BLaER1 treated with 17β-estradiol and CSF1 and Interleukin-3, amounts not matched to agents 10 nM and 100 nM (cell line): ENCODE results near the gene RASSF7.
A peak's percentile ranks its signal among the peaks of the same experiment; 100 is the strongest.

Experiments
- H3K27ac ChIP-seq, 11 experiments: shearing (Covaris generic); formaldehyde crosslinking; 2 replicates each; pipeline ENCODE4 v1.8.1; 2022
- H3K27me3 ChIP-seq, 11 experiments: shearing (Covaris generic); formaldehyde crosslinking; 2 replicates each; pipeline ENCODE4 v1.8.1; 2022
- H3K36me3 ChIP-seq, 11 experiments: shearing (Covaris generic); formaldehyde crosslinking; 2 replicates each; pipeline ENCODE4 v1.8.1; 2022
- H3K4me1 ChIP-seq, 10 experiments: shearing (Covaris generic); formaldehyde crosslinking; 2 replicates each; pipeline ENCODE4 v1.8.1; 2022
- H3K4me2 ChIP-seq, 11 experiments: shearing (Covaris generic); formaldehyde crosslinking; 2 replicates each; pipeline ENCODE4 v1.8.1; 2022
- H3K4me3 ChIP-seq, 10 experiments: shearing (Covaris generic); formaldehyde crosslinking; 2 replicates each; pipeline ENCODE4 v1.8.1; 2022
- H3K9ac ChIP-seq, 11 experiments: shearing (Covaris generic); formaldehyde crosslinking; 2 replicates each; pipeline ENCODE4 v1.8.1; 2022
- H3K9me3 ChIP-seq, 11 experiments: shearing (Covaris generic); formaldehyde crosslinking; replicated peaks in 1 of 11; 2 replicates each; pipeline ENCODE4 v1.8.1; 2022
- H4K20me1 ChIP-seq, 11 experiments: shearing (Covaris generic); formaldehyde crosslinking; 2 replicates each; pipeline ENCODE4 v1.8.1; 2022
- Cebpa-rat ChIP-seq, 11 experiments: shearing (Covaris generic); IDR thresholded peaks; 2 replicates each; pipeline ENCODE4 v1.8.1; 2022

RASSF7 gene

DNA sequence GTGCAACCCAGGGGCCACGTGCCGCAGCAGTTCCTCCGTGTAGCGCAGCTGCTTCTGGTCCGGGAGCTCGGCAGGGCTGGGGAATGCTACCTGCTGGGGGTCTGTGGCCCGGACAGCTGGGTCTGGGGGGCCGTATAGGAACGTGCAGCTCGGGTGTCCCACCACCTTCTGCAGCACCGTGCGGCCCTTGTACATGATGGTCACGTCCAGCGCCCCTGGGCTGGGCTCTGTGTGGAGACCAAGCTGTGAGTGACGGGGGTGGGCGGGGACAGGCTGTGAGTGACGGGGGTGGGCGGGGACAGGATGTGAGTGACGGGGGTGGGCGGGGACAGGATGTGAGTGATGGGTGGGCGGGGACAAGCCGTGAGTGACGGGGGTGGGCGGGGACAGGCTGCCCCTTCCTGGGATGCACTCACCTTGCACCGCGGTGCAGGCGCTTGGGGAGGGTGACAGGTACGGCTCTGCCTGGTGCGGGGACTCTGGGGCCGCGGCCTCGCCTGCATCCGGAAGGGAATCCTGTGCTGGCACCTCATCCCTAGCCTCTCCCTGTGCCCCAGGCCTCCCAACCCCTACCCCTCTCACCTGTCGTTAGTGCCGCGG lies 52.7 kb downstream of the RASSF7 start:
- Histone ChIP-seq H3K36me3 (peaks cover 50 to 73% (median 68%) of the 10 kb centered on the region in 11 experiments), H3K9me3 (no peaks in the 10 kb centered on the region), H3K27ac (peak overlapping the region in 5 of 11 experiments; percentile 34 to 97 (median 90); a peak in 8 of 22 replicates), H3K9ac (peak overlapping the region in 3 of 11 experiments; percentile 88 to 91 (median 90); a peak in 3 of 22 replicates), H3K4me1 (peaks cover 40 to 56% (median 47%) of the 10 kb centered on the region in 10 experiments), H3K4me2 (peak overlapping the region in 10 of 11 experiments; percentile 13 to 100 (median 98); a peak in 13 of 22 replicates), H3K27me3 (no peaks in the 10 kb centered on the region), H4K20me1 (peaks cover 47 to 85% (median 69%) of the 10 kb centered on the region in 11 experiments), H3K4me3 (peak overlapping the region in 3 of 10 experiments; percentile 75 to 83 (median 82); a peak in 1 of 20 replicates)
- no peak for TF ChIP-seq Cebpa-rat (IDR thresholded peaks at IDR 0.05)
